Neutrophil (primary cell): ENCODE measurements around the gene IL1A.
A peak's percentile ranks its signal among the peaks of the same experiment; 100 is the strongest.

Experiments used
- H3K27ac ChIP-seq: fragments of 200-600 bp; sonication (generic); 2 replicates; pipeline ENCODE4 v1.5.1; 2016; ENCODE audit warnings: mild to moderate bottlenecking, moderate library complexity
- H3K27me3 ChIP-seq: fragments of 200-600 bp; sonication (generic); 2 replicates; pipeline ENCODE4 v1.6.0; 2016; ENCODE audit warnings: mild to moderate bottlenecking
- H3K36me3 ChIP-seq: fragments of 200-600 bp; sonication (generic); 2 replicates; pipeline ENCODE4 v1.5.1; 2017
- H3K4me1 ChIP-seq, 2 experiments: fragments of 200-600 bp in 1 of 2; sonication (generic) in 1 of 2; 1 replicate in 1 of 2; 2 replicates in 1 of 2; pipeline versions ENCODE4 v1.5.1 to v1.6.1; 2013 to 2016; ENCODE audit warnings: low read depth in 1 of 2, low read length in 1 of 2, mild to moderate bottlenecking in 1 of 2, moderate library complexity in 1 of 2; ENCODE audit not compliant: control insufficient read depth in 1 of 2, insufficient read depth in 1 of 2
- H3K4me3 ChIP-seq, 2 experiments: fragments of 200-600 bp in 1 of 2; sonication (generic) in 1 of 2; 1 replicate in 1 of 2; 2 replicates in 1 of 2; pipeline ENCODE4 v1.5.1; 2013 to 2016; ENCODE audit warnings: low read depth in 1 of 2, low read length in 1 of 2, mild to moderate bottlenecking in 1 of 2, moderate library complexity in 1 of 2
- H3K9me3 ChIP-seq: fragments of 200-600 bp; sonication (generic); 2 replicates; pipeline ENCODE4 v1.5.1; 2016
- TF ChIP-seq, protein P1 (sequence below): fragments of 200-600 bp; sonication (generic); IDR thresholded peaks from 2 replicates; pipeline ENCODE4 v1.5.1; 2016; ENCODE audit warnings: antibody characterized with exemption

Gene IL1A

DNA sequence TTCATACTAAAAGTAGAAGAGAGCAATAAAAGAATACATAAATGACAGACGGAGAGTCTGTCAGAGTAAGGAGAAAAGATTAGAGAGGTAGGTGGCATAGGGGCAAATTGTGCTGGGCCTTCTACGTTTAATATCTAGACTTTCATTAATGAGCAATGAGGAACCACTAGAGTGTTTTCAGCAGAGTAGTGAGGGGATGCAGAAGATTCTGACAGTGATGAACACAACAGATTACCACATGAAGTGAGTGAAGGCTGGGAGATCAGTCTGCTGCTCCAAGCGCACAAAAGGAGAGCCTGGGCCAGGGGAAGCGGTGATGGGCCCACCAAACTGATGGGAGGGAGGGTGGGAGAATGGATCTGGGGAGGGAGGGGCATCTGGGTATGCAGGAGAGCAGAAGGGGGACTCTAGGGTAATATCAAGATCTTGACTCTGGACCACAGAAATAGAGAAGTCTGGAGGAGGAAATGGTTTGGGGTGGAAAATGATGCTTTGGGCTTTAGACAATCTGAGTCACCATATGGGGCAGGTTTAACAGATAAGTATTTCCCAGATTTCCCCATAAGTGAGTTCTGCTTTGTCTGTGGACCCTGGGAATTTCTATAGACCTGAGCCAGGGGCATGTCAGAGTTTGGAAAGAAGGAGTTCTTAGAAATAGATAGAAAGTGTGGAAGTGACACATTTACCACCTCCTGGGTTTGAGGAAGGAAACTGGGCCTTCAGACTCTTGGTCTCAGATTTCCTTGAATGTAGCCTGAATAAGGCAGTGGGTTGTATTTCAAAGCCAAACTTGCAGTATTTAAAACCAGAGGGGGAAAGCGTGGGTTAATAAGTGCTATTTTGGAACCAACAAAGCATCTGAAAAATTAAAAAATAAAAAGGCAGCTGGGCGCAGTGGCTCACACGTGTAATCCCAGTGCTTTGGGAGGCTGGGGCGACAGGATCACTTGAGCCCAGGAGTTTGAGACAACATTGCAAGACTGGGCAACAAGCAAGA, 15.0 kb upstream of the IL1A start:
- no peaks in the 10 kb centered on the region for H3K9me3 ChIP-seq
- no peaks in the 10 kb centered on the region for H3K27me3 ChIP-seq
- H3K36me3 ChIP-seq: no peaks in the 10 kb centered on the region
- peaks cover 30 to 35% of the 10 kb centered on the region in 2 experiments for H3K4me1 ChIP-seq
- no peak overlapping the region for H3K4me3 ChIP-seq
- H3K27ac ChIP-seq: peak overlapping the region; percentile 73
- TF ChIP-seq, protein P1, sequence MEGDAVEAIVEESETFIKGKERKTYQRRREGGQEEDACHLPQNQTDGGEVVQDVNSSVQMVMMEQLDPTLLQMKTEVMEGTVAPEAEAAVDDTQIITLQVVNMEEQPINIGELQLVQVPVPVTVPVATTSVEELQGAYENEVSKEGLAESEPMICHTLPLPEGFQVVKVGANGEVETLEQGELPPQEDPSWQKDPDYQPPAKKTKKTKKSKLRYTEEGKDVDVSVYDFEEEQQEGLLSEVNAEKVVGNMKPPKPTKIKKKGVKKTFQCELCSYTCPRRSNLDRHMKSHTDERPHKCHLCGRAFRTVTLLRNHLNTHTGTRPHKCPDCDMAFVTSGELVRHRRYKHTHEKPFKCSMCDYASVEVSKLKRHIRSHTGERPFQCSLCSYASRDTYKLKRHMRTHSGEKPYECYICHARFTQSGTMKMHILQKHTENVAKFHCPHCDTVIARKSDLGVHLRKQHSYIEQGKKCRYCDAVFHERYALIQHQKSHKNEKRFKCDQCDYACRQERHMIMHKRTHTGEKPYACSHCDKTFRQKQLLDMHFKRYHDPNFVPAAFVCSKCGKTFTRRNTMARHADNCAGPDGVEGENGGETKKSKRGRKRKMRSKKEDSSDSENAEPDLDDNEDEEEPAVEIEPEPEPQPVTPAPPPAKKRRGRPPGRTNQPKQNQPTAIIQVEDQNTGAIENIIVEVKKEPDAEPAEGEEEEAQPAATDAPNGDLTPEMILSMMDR: no peak

DNA sequence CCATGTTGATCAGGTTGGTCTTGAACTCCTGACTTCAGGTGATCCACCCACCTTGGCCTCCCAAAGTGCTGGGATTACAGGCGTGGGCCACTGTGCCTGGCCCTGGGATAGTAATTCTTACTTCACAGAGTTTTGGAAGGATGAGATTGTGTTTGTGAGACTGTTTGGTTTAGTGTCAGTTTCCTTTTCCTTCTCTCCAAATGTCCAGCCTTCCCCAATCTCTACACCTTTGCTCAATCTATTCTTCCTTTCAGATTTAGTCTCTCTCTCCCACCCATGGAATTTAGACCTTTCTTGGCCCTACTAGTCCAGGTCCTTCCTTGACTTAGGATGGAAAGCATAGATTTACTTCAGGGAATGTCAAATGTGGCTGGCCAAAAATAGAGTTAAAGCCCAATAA, 12.2 kb upstream of the IL1A start:
- TF ChIP-seq, protein P1: no peak
- H3K4me3 ChIP-seq: no peak overlapping the region
- H3K36me3 ChIP-seq: no peaks in the 10 kb centered on the region
- peaks cover 54 to 60% of the 10 kb centered on the region in 2 experiments for H3K4me1 ChIP-seq
- H3K9me3 ChIP-seq: no peaks in the 10 kb centered on the region
- no peak overlapping the region for H3K27ac ChIP-seq
- H3K27me3 ChIP-seq: no peaks in the 10 kb centered on the region

DNA sequence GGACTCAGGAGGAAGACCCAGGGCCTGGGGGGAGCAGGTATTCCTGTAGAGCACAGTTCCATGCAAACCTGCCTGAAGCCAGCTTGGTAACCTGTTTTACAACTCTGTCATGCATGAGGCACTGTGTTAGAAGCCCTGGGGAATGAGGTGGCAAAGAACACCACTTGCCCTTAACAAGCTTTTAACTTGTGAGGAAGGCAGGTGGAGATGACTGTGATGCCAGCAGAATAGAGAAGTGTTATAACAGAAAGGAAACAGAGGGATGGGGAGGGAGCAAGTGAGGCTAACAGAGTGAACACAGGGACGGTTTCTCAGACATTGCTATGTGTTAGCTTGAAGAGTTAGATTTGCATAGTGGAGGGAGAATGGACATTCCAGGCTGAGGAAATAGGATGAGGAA, 11.5 kb upstream of the IL1A start:
- Histone ChIP-seq H3K27ac (peak overlapping the region; percentile 95), H3K4me1 (peaks cover 54 to 60% of the 10 kb centered on the region in 2 experiments)

DNA sequence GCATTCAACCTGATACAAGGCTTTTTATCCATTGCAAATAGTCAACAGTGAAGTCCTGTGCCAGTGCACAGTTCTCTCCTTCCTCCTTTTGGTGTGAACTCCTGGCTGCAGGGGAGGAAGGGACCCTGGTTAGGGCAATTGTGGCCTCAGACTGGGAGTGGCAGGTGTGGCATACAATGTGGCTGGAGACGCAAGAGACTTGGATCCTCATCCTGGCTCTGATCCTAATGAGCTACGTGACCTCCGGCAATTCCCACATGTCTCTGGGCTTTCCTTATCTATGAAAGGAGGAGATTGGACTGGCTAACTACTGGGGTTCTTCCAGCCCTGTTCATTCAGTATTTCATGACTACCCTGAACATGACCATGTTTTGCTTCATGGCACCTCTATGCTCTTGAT, 10.5 kb upstream of the IL1A start:
- no peaks in the 10 kb centered on the region for H3K27me3 ChIP-seq
- peaks cover 54 to 59% of the 10 kb centered on the region in 2 experiments for H3K4me1 ChIP-seq
- peak overlapping the region; percentile 95 for H3K27ac ChIP-seq
- TF ChIP-seq, protein P1: no peak
- H3K36me3 ChIP-seq: no peaks in the 10 kb centered on the region
- H3K9me3 ChIP-seq: no peaks in the 10 kb centered on the region
- H3K4me3 ChIP-seq: peak overlapping the region in 1 of 2 experiments; percentile 43

More for the DNA sequence above, 11.5 kb upstream of the IL1A start:
- TF ChIP-seq, protein P1: no peak
- Histone ChIP-seq H3K4me3 (no peak overlapping the region), H3K36me3 (no peaks in the 10 kb centered on the region), H3K9me3 (no peaks in the 10 kb centered on the region), H3K27me3 (no peaks in the 10 kb centered on the region)

DNA sequence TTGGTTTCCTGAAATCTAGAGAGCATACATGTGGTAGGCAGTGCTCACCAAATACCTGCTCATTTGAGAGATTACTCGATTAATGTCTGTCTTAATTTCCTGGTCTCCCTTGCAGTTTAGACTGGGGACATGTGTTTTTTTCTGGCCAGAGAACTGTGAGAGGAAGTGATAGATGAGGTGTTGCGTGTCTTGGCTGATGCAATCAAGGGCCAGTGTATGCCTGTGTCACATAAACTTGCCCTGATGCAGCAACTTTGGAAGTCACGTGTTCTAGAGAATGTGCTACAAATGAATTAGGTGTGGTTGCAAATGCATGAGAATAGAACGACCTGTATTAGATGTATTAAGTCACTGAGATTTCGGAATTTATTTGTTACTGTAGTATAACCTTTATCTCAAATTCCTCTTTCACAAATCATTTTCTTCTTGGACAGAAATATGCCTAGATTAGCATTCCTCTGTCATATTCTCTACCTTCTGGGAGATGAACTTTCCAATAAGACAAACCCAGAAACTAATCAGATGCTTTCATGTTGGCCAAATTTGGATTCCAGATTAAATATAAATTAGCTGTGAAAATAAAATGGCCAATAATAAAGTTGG, 9.9 kb upstream of the IL1A start:
- Histone ChIP-seq H3K4me3 (peak overlapping the region; percentile 14 to 43), H3K36me3 (no peaks in the 10 kb centered on the region), H3K27ac (peak overlapping the region; percentile 95), H3K27me3 (no peaks in the 10 kb centered on the region), H3K4me1 (peaks cover 50 to 55% of the 10 kb centered on the region in 2 experiments), H3K9me3 (no peaks in the 10 kb centered on the region)
- TF ChIP-seq, protein P1: peak; percentile 14
